ACHN (cell line): ENCODE measurements around the gene ATP6V1A.
A peak's percentile ranks its signal among the peaks of the same experiment; 100 is the strongest.

Source experiments
- DNase-seq: peaks from one replicate; pipeline ENCODE4 v3.0.0-alpha.2; 2015
- in situ Hi-C: cut with HindIII; loops from 2 replicates; pipeline ENCODE4 v1.10.0; 2017; ENCODE audit warnings: low sequenced_read_pairs, low pct_ligation_motif_present, low pct_unique_long_range_greater_than_20kb

The ATP6V1A gene

GRCh38 chr3:113746548-113747282 is at the start of gene ATP6V1A:
TSS of gene ATP6V1A (plus strand) at chr3:113747035. CDS start at chr3:113778754, 31,719 bp downstream.
- in situ Hi-C loops: no loop called here
- DNase-seq: peak; percentile 91

GRCh38 chr3:113697500-113698090 is 49.2 kb upstream of the ATP6V1A start:
- DNase-seq: peak; percentile 8

GRCh38 chr3:113698213-113698742 is 48.6 kb upstream of the ATP6V1A start:
- in situ Hi-C loops: no loop called here
- DNase-seq: no peak

More at GRCh38 chr3:113697500-113698090, 49.2 kb upstream of the ATP6V1A start:
- in situ Hi-C loops: no loop called here

- peak; percentile 39 for DNase-seq
- in situ Hi-C loops: no loop called here
Observed at GRCh38 chr3:113698956-113699355, 47.9 kb upstream of the ATP6V1A start.

- DNase-seq: no peak
- in situ Hi-C loops: no loop called here
Observed at GRCh38 chr3:113707835-113708234, 39.0 kb upstream of the ATP6V1A start.

- in situ Hi-C loops: no loop called here
- DNase-seq: no peak
Observed at GRCh38 chr3:113712129-113712528, 34.7 kb upstream of the ATP6V1A start.

- in situ Hi-C loops: no loop called here
Observed at GRCh38 chr3:113714702-113715101, 32.1 kb upstream of the ATP6V1A start.

GRCh38 chr3:113717308-113717707 is 29.5 kb upstream of the ATP6V1A start:
- in situ Hi-C loops: no loop called here
- DNase-seq: no peak

More at GRCh38 chr3:113714702-113715101, 32.1 kb upstream of the ATP6V1A start:
- DNase-seq: no peak

- DNase-seq: no peak
- in situ Hi-C loops: no loop called here
Observed at GRCh38 chr3:113717818-113718217, 29.0 kb upstream of the ATP6V1A start.

GRCh38 chr3:113719294-113719693 is 27.5 kb upstream of the ATP6V1A start:
- in situ Hi-C loops: no loop called here
- no peak for DNase-seq

GRCh38 chr3:113719758-113720157 is 27.1 kb upstream of the ATP6V1A start:
- in situ Hi-C loops: no loop called here
- no peak for DNase-seq

GRCh38 chr3:113721636-113722035 is 25.2 kb upstream of the ATP6V1A start:
- DNase-seq: no peak
- in situ Hi-C loops: no loop called here

- DNase-seq: no peak
- in situ Hi-C loops: no loop called here
Observed at GRCh38 chr3:113728661-113729060, 18.2 kb upstream of the ATP6V1A start.

GRCh38 chr3:113730550-113730949 is 16.3 kb upstream of the ATP6V1A start:
- DNase-seq: no peak
- in situ Hi-C loops: no loop called here

- no peak for DNase-seq
- in situ Hi-C loops: no loop called here
Observed at GRCh38 chr3:113731694-113732093, 15.1 kb upstream of the ATP6V1A start.

GRCh38 chr3:113736548-113737089 is 10.2 kb upstream of the ATP6V1A start:
- in situ Hi-C loops: no loop called here
- peak; percentile 66 for DNase-seq

GRCh38 chr3:113741086-113741485 is 5.7 kb upstream of the ATP6V1A start:
- no peak for DNase-seq
- in situ Hi-C loops: no loop called here

- DNase-seq: no peak
- in situ Hi-C loops: no loop called here
Observed at GRCh38 chr3:113741620-113742019, 5.2 kb upstream of the ATP6V1A start.

GRCh38 chr3:113743006-113743630 is 3.7 kb upstream of the ATP6V1A start:
- no peak for DNase-seq
- in situ Hi-C loops: no loop called here
